MM.1S (cell line): ENCODE measurements around the gene FUT7.
"Not testable (repeated sequence)": the region's sequence is repeated elsewhere in the genome, so short reads cannot be mapped to it uniquely, and the experiment has no call there.

Source experiments
- DNase-seq: peaks from one replicate; pipeline ENCODE4 v3.0.0-alpha.2; 2015
- H2AFZ ChIP-seq: fragments of 300-600 bp; sonication (generic); 2 replicates; pipeline ENCODE4 v1.6.0; 2016; ENCODE audit warnings: antibody characterized with exemption, low read length
- H3F3A ChIP-seq: fragments of 300-600 bp; sonication (generic); 2 replicates; pipeline ENCODE4 v1.6.1; 2016; ENCODE audit warnings: mild to moderate bottlenecking, antibody characterized with exemption, low read length, moderate library complexity, mixed read lengths; ENCODE audit not compliant: insufficient read depth
- H3K27ac ChIP-seq: fragments of 300-600 bp; sonication (generic); 2 replicates; pipeline ENCODE4 v1.5.1; 2016; ENCODE audit warnings: mild to moderate bottlenecking, low read length
- H3K27me3 ChIP-seq: fragments of 300-600 bp; sonication (generic); replicated peaks from 2 replicates; pipeline ENCODE4 v1.6.0; 2016; ENCODE audit warnings: low read length; ENCODE audit not compliant: insufficient read depth
- H3K36me3 ChIP-seq: fragments of 300-600 bp; sonication (generic); replicated peaks from 2 replicates; pipeline ENCODE4 v1.6.1; 2016; ENCODE audit warnings: mild to moderate bottlenecking, low read length, mixed read lengths; ENCODE audit not compliant: insufficient read depth
- H3K4me1 ChIP-seq: fragments of 300-600 bp; sonication (generic); 2 replicates; pipeline ENCODE4 v1.6.1; 2016; ENCODE audit warnings: low read length, mixed read lengths
- H3K4me2 ChIP-seq: fragments of 300-600 bp; sonication (generic); 2 replicates; pipeline ENCODE4 v1.6.0; 2016; ENCODE audit warnings: low read depth, low read length
- H3K4me3 ChIP-seq: fragments of 300-600 bp; sonication (generic); 2 replicates; pipeline ENCODE4 v1.5.1; 2016; ENCODE audit warnings: low read length, mixed read lengths
- H3K79me2 ChIP-seq: fragments of 300-600 bp; sonication (generic); 2 replicates; pipeline ENCODE4 v1.6.1; 2016; ENCODE audit warnings: mixed run types, low read length, mixed read lengths
- H3K9ac ChIP-seq: fragments of 300-600 bp; sonication (generic); 2 replicates; pipeline ENCODE4 v1.6.1; 2016; ENCODE audit warnings: low read length, mixed read lengths
- H3K9me2 ChIP-seq: fragments of 300-600 bp; sonication (generic); replicated peaks from 2 replicates; pipeline ENCODE4 v1.6.1; 2016; ENCODE audit warnings: mild to moderate bottlenecking, low read length, mixed read lengths; ENCODE audit not compliant: insufficient read depth
- H3K9me3 ChIP-seq: fragments of 300-600 bp; sonication (generic); replicated peaks from 2 replicates; pipeline ENCODE4 v1.6.1; 2016; ENCODE audit warnings: mild to moderate bottlenecking, low read length, mixed read lengths; ENCODE audit not compliant: insufficient read depth
- H4K20me1 ChIP-seq: fragments of 300-600 bp; sonication (generic); 2 replicates; pipeline ENCODE4 v1.6.1; 2016; ENCODE audit warnings: mild to moderate bottlenecking, low read length, moderate library complexity, mixed read lengths; ENCODE audit not compliant: insufficient read depth
- EZH2 ChIP-seq: fragments of 300-600 bp; sonication (generic); optimal IDR thresholded peaks from 2 replicates; pipeline ENCODE3; 2017; ENCODE audit warnings: low read depth, mild to moderate bottlenecking, antibody characterized with exemption, low read length, mixed read lengths
- EZH2phosphoT487 ChIP-seq: fragments of 300-600 bp; sonication (generic); IDR thresholded peaks from 2 replicates; pipeline ENCODE4 v1.6.1; 2018; ENCODE audit warnings: antibody characterized with exemption, low read length
- TF ChIP-seq, protein P1 (sequence below): fragments of 300-600 bp; sonication (generic); IDR thresholded peaks from 2 replicates; pipeline ENCODE4 v1.5.1; 2016; ENCODE audit warnings: antibody characterized with exemption, low read length, mixed read lengths

The FUT7 gene

DNA sequence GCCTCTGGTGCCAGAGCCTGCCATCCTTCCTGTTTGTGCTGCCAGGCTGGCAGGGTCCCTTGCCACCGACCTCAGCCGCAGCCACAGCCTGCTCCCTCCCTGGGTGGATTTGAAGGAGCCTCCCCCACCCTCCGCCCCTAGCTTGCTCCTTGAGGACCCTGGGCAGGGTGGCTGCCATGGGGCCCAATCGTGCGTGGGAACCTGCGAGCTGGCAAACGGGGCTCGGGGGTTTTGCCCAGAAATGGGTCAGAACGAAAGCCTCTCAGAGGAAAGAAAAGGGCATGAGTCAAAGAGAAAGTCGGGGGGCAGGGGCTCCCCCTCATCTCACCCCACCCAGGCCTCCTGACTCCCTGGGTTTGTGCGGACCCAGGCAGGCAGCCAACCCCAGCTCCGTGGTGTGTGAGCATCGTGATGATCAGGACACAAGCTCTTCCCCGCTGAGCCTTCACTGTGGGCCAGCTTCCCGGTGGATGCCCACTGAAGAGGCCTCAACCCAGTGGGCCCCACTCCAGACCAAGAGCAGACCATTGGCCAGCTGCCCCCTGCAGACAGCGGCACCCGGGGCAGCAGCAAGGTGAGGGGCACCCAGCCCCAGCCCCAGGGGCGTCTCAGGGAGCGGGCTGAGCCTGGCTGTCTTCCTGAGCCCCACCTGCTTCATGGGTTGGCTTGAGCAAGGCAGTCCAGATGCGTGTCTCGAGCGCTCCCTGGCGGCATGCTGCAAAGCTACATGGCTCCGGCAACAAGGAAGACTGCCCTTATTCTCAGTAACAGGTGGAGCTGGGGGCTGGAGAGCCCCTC, 3.0 kb upstream of the FUT7 start:
- H3K36me3 ChIP-seq = no peaks in the 10 kb centered on the region
- peak; percentile 81 for DNase-seq
- H3K9me3 ChIP-seq = no peaks in the 10 kb centered on the region
- H2AFZ ChIP-seq = no peak overlapping the region
- no peaks in the 10 kb centered on the region for H3K4me1 ChIP-seq
- no peaks in the 10 kb centered on the region for H3K9me2 ChIP-seq
- H3K4me2 ChIP-seq = peak overlapping the region; percentile 7; the same call in 1 of the 2 replicates
- no peaks in the 10 kb centered on the region for H4K20me1 ChIP-seq
- H3K27ac ChIP-seq = no peak overlapping the region
- H3K9ac ChIP-seq = no peak overlapping the region
- no peaks in the 10 kb centered on the region; the same call in 1 of the 2 replicates for H3F3A ChIP-seq
- no peak overlapping the region for H3K4me3 ChIP-seq
- H3K79me2 ChIP-seq = no peaks in the 10 kb centered on the region
- H3K27me3 ChIP-seq = peaks cover 81% of the 10 kb centered on the region
- no peak for TF ChIP-seq EZH2
- TF ChIP-seq EZH2phosphoT487 = no peak
- TF ChIP-seq, protein P1, sequence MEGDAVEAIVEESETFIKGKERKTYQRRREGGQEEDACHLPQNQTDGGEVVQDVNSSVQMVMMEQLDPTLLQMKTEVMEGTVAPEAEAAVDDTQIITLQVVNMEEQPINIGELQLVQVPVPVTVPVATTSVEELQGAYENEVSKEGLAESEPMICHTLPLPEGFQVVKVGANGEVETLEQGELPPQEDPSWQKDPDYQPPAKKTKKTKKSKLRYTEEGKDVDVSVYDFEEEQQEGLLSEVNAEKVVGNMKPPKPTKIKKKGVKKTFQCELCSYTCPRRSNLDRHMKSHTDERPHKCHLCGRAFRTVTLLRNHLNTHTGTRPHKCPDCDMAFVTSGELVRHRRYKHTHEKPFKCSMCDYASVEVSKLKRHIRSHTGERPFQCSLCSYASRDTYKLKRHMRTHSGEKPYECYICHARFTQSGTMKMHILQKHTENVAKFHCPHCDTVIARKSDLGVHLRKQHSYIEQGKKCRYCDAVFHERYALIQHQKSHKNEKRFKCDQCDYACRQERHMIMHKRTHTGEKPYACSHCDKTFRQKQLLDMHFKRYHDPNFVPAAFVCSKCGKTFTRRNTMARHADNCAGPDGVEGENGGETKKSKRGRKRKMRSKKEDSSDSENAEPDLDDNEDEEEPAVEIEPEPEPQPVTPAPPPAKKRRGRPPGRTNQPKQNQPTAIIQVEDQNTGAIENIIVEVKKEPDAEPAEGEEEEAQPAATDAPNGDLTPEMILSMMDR = peak; percentile 92

GRCh38 chr9:137034039-137034708, 2.3 kb upstream of the FUT7 start:
- TF ChIP-seq EZH2phosphoT487 (no peak), EZH2 (no peak)
- TF ChIP-seq, protein P1 = no peak
- H3F3A ChIP-seq = peaks cover 1% of the 10 kb centered on the region
- H3K4me2 ChIP-seq = peak overlapping the region; percentile 7; the same call in 1 of the 2 replicates
- no peak overlapping the region for H2AFZ ChIP-seq
- H3K27ac ChIP-seq = no peak overlapping the region
- peaks cover 77% of the 10 kb centered on the region for H3K27me3 ChIP-seq
- H3K36me3 ChIP-seq = no peaks in the 10 kb centered on the region
- H4K20me1 ChIP-seq = no peaks in the 10 kb centered on the region
- peaks cover 5% of the 10 kb centered on the region for H3K4me1 ChIP-seq
- H3K9ac ChIP-seq = no peak overlapping the region
- DNase-seq = no peak
- H3K9me3 ChIP-seq = no peaks in the 10 kb centered on the region
- H3K79me2 ChIP-seq = no peaks in the 10 kb centered on the region
- no peak overlapping the region for H3K4me3 ChIP-seq
- H3K9me2 ChIP-seq = no peaks in the 10 kb centered on the region

- not testable (repeated sequence) for H3K4me2 ChIP-seq, H3K4me3 ChIP-seq, H3K9me3 ChIP-seq, DNase-seq, H3F3A ChIP-seq, H2AFZ ChIP-seq, H3K79me2 ChIP-seq, H4K20me1 ChIP-seq, H3K9me2 ChIP-seq, H3K9ac ChIP-seq, H3K27ac ChIP-seq, H3K36me3 ChIP-seq, H3K4me1 ChIP-seq
- H3K27me3 ChIP-seq = peaks cover 70% of the 10 kb centered on the region
Observed at GRCh38 chr9:137033481-137033880, 1.6 kb upstream of the FUT7 start.

- TF ChIP-seq EZH2phosphoT487 (no peak), EZH2 (no peak)
- TF ChIP-seq, protein P1 = no peak
- Histone ChIP-seq H3K27ac (no peak overlapping the region), H4K20me1 (no peaks in the 10 kb centered on the region), H2AFZ (no peak overlapping the region), H3K9me3 (no peaks in the 10 kb centered on the region), H3K4me2 (no peak overlapping the region), H3K36me3 (no peaks in the 10 kb centered on the region), H3K79me2 (no peaks in the 10 kb centered on the region), H3K4me3 (no peak overlapping the region), H3K9me2 (no peaks in the 10 kb centered on the region), H3K27me3 (peaks cover 70% of the 10 kb centered on the region), H3F3A (peaks cover 5% of the 10 kb centered on the region), H3K4me1 (peaks cover 8% of the 10 kb centered on the region), H3K9ac (no peak overlapping the region)
- no peak for DNase-seq
Observed at GRCh38 chr9:137032858-137033257, 970 bp upstream of the FUT7 start.
